HL-60/S4 (cell line): ENCODE results near the gene KRT80.

Experiments
- in situ Hi-C: fragments of 300-500 bp; cut with MboI; formaldehyde crosslinking; loops from 2 replicates; pipeline ENCODE4 v1.14.3; 2022; ENCODE audit warnings: low sequenced_read_pairs

The KRT80 gene

DNA sequence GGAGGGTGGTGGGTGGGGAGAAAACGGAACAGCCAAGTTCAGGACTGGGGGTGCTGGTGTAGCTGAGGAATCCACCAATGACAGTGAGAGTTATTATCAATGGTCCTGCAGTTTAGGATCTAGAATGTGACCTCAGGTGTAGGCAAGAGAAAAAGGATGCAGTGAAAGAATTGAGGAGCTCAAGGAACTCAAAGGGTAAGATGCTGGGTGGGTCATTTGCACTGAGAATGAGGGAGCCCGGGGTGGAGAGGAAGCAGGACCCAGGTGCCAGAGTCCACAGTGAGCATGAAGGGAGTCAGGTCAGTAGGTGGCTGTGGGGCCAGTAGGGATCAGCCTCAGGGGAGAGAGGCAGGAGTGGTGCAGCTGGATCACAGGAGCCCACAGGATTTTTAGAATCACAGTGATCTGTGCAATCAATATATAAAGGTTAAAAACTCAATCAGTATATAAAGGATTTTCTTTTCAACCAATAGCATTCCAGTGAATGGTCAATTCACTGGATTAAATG, 38.1 kb upstream of the KRT80 start:
- in situ Hi-C loops = no loop called here

DNA sequence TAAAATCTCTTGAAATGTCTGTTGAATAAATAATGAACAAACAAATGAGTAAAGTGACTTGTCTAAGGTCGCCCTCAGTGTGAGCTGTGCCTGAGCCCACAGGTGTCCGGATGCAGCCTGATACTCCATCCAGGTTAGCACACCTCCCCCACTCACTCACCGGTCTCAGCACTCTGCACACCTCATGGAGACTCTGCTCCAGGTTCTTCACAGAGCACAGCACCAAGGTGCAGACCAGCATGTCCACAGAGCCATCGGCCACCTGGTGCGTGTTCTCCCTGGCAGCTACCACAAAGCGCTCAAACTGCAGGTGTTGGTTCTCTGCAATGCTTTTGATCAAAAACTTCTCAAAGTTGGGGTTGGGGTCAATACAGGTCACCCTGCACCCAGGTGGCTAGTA, 37.1 kb upstream of the KRT80 start:
- in situ Hi-C loops = no loop called here

GRCh38 chr12:52228366-52228765, 36.6 kb upstream of the KRT80 start:
- in situ Hi-C loops = no loop called here

- in situ Hi-C loops = no loop called here
Observed at GRCh38 chr12:52227606-52228166, 35.9 kb upstream of the KRT80 start.

DNA sequence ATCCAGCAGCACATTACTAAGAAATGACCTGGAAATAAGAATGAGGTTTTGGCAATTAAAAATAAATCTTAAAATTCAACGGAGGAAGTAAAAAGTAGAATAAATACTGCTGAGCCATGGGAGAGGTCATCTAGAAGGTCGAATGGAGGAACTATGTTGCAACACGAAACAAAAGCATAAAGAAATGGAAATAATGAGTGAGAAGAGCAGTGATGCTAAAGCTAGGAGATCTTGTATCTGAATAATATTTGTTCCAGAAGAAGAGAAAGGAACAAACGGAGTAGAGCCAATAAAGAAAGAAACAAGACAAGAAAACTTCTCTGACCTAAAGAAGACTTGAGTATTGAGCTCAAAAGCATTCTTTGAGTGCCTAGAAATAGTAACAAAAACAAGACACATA, 34.6 kb upstream of the KRT80 start:
- in situ Hi-C loops = no loop called here

- in situ Hi-C loops = no loop called here
Observed at GRCh38 chr12:52225752-52226151, 33.9 kb upstream of the KRT80 start.

DNA sequence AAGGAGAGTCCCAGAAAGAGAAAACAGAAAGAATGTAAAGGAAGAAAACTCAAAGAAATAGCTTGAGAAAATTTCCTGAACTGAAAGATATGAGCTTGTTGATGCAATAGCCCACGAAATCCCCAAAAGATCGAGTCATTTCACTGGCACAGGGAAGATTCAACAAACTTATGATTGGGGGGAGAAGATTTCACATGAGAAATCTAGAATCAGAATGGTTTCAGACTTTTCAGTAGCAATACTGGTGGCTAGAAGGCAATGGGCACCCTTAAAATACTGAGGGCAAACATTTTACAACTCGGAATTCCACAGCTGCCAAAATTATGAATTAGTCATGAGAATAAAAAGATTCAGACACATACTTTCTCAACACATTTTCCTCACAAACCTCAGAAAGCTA, 32.3 kb upstream of the KRT80 start:
- in situ Hi-C loops = no loop called here

DNA sequence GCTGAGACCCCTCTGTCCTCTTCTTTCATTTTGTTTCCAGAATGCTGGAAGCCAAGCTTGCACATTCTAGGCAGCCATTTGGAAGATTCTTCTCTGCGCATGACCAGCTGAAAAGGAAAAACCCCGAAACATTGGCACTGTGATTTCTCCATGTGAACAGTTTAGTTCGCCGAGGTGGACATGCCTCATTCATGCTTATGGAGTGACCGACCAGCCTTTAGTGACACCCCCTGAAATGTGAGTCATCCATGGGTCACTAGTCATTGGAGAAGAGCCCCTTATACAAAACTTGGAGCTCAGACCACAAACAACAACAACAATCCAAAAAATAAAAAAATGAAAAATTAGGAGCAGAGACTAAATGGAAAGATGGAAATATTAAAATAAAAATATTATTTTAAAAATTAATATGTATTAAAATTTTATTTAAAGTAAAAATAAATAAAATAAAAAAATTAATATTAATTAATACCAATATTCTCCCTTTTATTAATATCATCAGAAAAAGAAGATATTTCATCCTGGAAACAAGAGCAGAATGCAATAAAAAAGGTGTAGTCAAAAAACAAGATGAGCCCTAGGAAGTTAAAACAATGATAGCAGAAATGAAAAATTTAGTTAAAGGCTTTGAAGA, 31.7 kb upstream of the KRT80 start:
- in situ Hi-C loops = no loop called here

DNA sequence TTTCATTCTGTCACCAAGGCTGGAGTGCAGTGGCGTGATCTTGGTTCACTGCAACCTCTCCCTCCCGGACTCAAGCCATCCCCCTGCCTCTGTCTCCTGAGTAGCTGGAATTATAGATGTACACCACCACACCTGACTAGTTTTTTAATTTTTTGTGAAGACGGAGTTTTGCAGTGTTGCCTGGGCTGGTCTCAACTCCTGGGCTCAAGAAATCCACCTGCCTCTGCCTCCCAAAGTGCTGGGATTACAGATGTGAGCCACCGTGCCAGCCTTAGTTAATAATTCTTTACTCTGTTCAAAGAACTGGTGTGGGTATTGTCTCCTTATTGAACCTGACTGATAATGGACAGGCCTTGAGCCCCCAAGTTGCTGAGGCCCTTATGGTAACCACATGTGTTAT, 30.9 kb upstream of the KRT80 start:
- in situ Hi-C loops = no loop called here

DNA sequence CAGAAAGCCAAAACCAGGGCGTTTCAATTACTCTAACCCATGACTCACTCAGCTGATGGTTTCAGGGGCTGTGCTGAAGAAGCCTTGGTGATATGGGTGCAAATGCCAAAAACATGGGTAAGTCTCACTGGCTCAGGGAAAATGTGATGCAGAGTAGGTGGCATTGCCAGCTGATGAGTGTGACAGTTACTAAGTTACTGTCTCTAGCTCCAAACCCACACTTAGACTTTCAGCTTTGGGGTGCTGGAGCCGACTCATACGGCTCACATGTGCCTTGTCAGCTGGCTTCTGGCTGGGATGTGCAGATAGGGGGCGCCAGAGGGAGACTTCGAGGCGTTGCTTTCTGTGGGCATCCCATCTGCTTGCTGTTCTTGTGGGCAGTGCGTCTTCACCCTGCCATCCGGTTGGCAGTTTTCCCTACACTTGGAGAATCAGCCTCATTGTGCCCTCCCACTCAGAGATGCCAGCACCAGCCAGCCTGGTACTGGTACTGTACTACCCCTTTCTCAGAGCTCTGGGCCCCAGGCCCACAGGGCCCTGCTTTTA, 30.2 kb upstream of the KRT80 start:
- in situ Hi-C loops = no loop called here

DNA sequence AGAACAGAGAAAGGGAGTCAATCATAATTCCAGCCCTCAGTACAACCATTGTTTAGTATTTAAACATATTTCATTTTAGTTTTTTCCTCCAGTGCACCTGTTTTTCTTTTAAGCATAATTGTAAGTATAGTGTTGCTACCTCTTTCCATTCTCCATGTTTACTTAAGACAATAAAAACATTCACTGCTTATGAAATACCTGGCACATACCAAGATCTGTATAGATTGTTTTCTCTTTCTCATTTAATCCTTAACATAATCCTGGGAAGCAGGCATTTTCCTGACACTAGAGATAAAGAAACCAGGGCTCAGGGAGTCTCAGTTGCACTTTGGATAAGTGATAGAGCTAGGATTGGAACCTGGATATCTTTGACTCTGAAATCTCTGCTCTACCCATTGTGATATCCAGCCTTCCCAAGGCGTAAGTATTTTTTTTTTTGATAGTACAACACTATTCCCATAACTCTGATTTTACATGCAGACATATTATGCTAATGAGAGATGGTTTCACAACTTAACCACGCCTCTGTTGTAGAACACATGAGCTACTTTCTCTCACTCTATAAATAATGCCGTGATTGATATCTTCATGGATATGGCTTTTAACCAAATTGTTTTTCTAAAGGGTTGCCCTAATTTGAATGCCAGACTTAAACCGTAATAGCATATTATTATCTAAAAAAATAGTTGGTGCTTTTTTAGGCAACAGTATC, 29.4 kb upstream of the KRT80 start:
- in situ Hi-C loops = no loop called here

DNA sequence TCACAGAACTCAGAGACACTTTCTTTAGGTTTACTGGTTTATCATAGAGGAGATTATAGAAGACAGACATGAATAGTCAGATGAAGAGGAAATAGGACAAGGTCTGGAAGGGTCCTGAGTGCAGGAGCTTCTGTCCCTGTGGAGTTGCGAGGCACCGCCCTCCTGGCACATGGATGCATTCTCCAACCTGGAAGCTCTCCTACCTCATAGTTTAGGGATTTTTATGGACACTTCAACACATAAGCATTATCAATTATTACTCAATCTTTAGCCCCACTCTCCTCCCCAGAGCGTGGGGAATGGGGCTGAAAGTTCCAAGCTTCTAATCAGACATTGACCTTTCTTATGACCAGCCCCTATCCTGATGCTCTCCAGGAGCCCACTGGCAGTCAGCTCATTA, 28.7 kb upstream of the KRT80 start:
- in situ Hi-C loops = no loop called here

DNA sequence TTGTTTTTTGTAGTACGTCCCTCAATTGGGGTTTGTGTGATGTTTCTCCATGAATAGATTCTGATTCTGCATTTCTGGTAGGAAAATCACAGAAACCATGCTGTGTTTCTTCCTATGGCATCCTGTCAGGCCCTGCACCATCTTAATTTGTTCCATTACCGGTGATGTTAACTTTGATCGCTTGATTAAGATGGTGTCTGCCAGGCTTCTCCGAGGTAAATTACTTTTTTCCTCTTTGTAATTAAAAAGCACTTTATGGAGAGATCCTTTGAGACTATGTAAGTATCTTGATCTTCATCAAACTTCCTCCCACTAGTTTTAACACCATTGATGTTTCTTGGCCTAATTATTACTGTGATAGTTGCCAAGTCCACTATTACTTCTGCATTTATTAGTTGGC, 26.2 kb upstream of the KRT80 start:
- in situ Hi-C loops = no loop called here

- in situ Hi-C loops = no loop called here
Observed at GRCh38 chr12:52217223-52217622, 25.4 kb upstream of the KRT80 start.

GRCh38 chr12:52216807-52217206, 25.0 kb upstream of the KRT80 start:
- in situ Hi-C loops = no loop called here

- in situ Hi-C loops = no loop called here
Observed at GRCh38 chr12:52216100-52216499, 24.3 kb upstream of the KRT80 start.

DNA sequence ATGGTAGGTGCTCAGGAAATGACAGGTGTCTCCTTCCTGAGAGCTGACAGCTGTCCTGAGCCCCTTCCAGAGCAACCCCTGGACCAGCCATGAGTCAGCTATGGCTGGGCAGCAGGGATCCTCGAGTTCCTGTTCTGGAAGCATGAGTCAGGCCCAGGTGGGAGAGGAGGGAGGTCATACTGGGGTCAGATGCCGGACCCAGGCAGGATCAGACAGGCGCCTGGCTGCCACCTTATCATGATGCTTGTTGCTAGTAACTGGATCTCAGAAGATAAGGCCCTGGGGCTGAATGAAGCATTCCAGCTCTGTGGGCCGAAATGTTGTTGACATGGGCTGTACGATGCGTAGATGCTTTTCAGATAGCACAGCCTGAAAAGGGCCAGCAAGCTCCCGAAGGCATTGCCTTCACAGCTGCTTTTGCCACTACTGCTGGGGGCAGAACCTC, 23.8 kb upstream of the KRT80 start:
- in situ Hi-C loops = no loop called here

GRCh38 chr12:52214421-52214802, 22.6 kb upstream of the KRT80 start:
- in situ Hi-C loops = no loop called here

- in situ Hi-C loops = no loop called here
Observed at GRCh38 chr12:52213564-52214420, 22.0 kb upstream of the KRT80 start.

DNA sequence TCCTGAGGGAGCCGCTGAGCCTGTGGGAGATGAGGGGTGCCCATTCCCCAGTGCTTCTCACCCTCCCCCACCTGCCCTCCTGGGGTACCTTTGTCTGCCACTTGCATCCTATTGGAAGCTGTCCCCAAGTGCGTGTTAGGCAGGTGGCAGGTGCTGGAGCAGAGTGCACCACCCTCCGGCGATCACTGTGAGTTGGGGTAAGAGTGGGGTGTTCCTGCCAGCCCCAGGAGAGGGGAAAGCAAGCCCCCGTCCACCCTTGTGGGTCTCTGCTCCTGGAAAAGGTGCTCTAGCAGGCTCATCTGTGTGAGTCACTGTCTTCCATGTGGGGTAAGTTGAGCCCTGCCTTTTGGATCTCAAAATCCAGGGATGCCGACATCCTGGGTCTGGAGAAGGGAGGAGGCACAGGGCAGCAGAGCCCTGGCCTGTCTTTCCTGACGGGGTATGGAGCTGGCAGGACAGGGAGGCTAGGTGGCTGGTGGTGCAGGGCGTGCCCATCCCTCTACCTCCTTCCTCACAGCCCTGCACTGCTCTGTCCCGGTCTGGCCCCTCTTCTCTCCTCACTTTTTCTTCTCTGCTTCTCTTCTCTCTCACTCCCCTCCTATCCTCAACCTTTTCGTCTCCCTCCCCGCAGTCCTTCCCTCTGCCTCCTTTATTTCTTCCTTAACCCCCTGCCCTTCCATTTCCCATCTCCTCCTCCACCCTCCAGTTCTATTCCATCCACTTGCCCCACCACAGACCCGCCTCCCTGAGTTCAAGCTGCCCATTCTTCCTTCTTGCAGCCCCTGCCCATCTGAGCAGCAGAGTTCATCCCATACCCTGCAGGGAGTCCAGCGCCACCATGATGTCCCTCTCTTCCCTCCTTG, 21.1 kb upstream of the KRT80 start:
- in situ Hi-C loops = no loop called here
